ENCODE results near the gene RFX3. TPM values are rescaled to one million over a fixed set of nuclear protein-coding genes. Genes with fewer than 3 reads are reported as not detected.
A peak's percentile ranks its signal among the peaks of the same experiment; 100 is the strongest.
"Not testable (repeated sequence)": the region's sequence is repeated elsewhere in the genome, so short reads cannot be mapped to it uniquely, and the experiment has no call there.

Gene RFX3
- total and polyA plus RNA-seq, 8 donors: 10.5 to 26.2 (median 17.4) TPM

- no peaks in the 10 kb centered on the region for H3K27me3 ChIP-seq
- no peaks in the 10 kb centered on the region for H3K4me1 ChIP-seq
- DNase-seq: no peak
- H3K4me3 ChIP-seq: no peak overlapping the region
- H3K27ac ChIP-seq: no peak overlapping the region
- peak; percentile 92 for ATAC-seq
- no peaks in the 10 kb centered on the region for H3K36me3 ChIP-seq
- TF ChIP-seq, protein P1, sequence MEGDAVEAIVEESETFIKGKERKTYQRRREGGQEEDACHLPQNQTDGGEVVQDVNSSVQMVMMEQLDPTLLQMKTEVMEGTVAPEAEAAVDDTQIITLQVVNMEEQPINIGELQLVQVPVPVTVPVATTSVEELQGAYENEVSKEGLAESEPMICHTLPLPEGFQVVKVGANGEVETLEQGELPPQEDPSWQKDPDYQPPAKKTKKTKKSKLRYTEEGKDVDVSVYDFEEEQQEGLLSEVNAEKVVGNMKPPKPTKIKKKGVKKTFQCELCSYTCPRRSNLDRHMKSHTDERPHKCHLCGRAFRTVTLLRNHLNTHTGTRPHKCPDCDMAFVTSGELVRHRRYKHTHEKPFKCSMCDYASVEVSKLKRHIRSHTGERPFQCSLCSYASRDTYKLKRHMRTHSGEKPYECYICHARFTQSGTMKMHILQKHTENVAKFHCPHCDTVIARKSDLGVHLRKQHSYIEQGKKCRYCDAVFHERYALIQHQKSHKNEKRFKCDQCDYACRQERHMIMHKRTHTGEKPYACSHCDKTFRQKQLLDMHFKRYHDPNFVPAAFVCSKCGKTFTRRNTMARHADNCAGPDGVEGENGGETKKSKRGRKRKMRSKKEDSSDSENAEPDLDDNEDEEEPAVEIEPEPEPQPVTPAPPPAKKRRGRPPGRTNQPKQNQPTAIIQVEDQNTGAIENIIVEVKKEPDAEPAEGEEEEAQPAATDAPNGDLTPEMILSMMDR (IDR thresholded peaks at IDR 0.05): no peak
- intact Hi-C loops (cut with DNase I): no loop called here
- no peaks in the 10 kb centered on the region for H3K9me3 ChIP-seq
Observed at GRCh38 chr9:3330792-3331420, 194.9 kb downstream of the RFX3 start.

GRCh38 chr9:3329361-3329760 is 196.4 kb downstream of the RFX3 start:
- H3K36me3 ChIP-seq: no peaks in the 10 kb centered on the region
- no peaks in the 10 kb centered on the region for H3K4me1 ChIP-seq
- intact Hi-C loops (cut with DNase I): no loop called here
- no peaks in the 10 kb centered on the region for H3K9me3 ChIP-seq
- no peak overlapping the region for H3K27ac ChIP-seq
- no peak overlapping the region for H3K4me3 ChIP-seq
- H3K27me3 ChIP-seq: no peaks in the 10 kb centered on the region
- no peak for ATAC-seq
- TF ChIP-seq, protein P1 (IDR thresholded peaks at IDR 0.05): no peak
- no peak for DNase-seq

DNA sequence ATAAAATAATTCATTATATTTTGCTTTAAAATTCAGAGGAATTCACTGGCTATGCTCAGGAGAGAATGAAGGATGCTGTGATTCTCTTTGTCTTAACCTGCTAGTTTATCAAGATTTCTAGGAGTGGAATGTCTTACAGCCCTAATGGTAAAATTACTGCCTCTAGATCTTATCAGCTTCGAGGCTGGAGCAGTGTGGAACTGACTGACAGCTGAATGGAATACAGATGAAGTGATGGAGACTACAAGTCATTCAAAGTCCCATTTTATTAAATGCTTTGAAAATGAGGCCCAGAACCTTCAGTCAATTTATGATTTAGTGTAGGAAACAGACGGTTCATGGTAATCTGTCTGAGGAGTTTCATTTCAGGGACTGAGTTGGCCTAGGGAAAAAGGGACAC is 202.1 kb downstream of the RFX3 start:
- DNase-seq (no peak), ATAC-seq (no peak)
- intact Hi-C loops (cut with DNase I): no loop called here
- Histone ChIP-seq H3K27ac (no peak overlapping the region), H3K36me3 (no peaks in the 10 kb centered on the region), H3K4me1 (no peaks in the 10 kb centered on the region), H3K27me3 (no peaks in the 10 kb centered on the region), H3K9me3 (no peaks in the 10 kb centered on the region), H3K4me3 (no peak overlapping the region)
- TF ChIP-seq, protein P1 (IDR thresholded peaks at IDR 0.05): no peak

DNA sequence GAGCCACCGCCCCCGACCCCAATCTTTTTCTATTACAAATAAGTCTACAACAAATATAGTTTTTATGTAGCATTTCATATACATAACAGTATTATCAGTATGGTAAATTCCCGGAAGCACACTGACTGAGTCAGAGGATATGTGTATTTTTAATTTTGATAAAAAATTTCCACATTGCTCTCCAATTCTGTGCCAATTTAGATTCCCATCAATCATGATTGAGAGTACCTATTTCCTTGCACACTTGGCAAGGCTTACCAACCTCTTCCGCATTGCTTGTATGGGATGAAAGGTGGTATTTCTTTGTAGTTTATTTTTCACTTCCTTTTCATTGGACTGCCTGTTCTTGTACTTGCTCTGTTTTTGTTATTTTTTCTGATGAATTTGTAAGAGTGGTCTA is 204.6 kb downstream of the RFX3 start:
- Histone ChIP-seq H3K27ac (no peak overlapping the region), H3K27me3 (no peaks in the 10 kb centered on the region), H3K4me3 (no peak overlapping the region), H3K9me3 (peaks cover 0 to 9% of the 10 kb centered on the region in 2 donors), H3K36me3 (no peaks in the 10 kb centered on the region), H3K4me1 (no peaks in the 10 kb centered on the region)
- ATAC-seq: no peak
- TF ChIP-seq, protein P1 (IDR thresholded peaks at IDR 0.05): no peak
- intact Hi-C loops (cut with DNase I): no loop called here
- no peak for DNase-seq

DNA sequence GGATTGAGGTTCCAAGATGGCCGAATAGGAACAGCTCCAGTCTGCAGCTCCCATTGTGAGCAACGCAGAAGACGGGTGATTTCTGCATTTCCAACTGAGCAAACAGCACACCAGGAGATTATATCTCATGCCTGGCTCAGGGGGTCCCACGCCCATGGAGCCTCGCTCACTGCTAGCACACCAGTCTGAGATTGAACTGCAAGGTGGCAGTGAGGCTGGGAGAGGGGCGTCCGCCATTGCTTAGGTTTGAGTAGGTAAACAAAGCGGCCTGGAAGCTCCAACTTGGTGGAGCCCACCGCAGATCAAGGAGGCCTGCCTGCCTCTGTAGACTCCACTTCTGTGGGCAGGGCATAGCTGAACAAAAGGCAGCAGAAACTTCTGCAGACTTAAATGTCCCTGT is 213.2 kb downstream of the RFX3 start:
- H3K36me3 ChIP-seq; H3K27me3 ChIP-seq; intact Hi-C loops (cut with DNase I); DNase-seq; H3K4me3 ChIP-seq; H3K27ac ChIP-seq; ATAC-seq; H3K9me3 ChIP-seq; H3K4me1 ChIP-seq: not testable (repeated sequence)

DNA sequence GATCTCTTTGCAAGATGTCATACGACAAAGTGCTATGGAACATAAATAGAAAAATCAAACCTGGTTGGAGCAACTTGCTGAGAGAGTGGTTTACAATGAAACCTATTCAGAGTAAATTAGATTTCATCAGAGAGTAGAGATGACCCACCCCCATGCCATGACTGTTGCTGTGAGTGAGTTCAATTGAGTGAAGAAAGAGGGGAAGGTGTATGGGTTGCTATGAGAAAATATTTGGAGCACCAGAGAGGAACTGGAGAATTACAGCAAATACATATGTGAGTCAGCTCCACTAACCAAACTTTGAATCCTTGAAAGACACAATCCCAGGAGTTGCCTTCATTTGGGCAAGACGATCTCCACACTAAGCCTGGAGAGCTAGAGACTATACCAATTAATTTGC is 217.2 kb downstream of the RFX3 start:
- H3K27me3 ChIP-seq: no peaks in the 10 kb centered on the region
- H3K4me3 ChIP-seq: no peak overlapping the region
- H3K4me1 ChIP-seq: no peaks in the 10 kb centered on the region
- H3K27ac ChIP-seq: no peak overlapping the region
- H3K9me3 ChIP-seq: no peaks in the 10 kb centered on the region
- no peak for ATAC-seq
- no peaks in the 10 kb centered on the region for H3K36me3 ChIP-seq
- TF ChIP-seq, protein P1 (IDR thresholded peaks at IDR 0.05): no peak
- intact Hi-C loops (cut with DNase I): no loop called here
- no peak for DNase-seq

GRCh38 chr9:3304388-3304787 is 221.4 kb downstream of the RFX3 start:
- ATAC-seq; H3K4me1 ChIP-seq; H3K9me3 ChIP-seq; H3K36me3 ChIP-seq; DNase-seq; H3K4me3 ChIP-seq; intact Hi-C loops (cut with DNase I); H3K27me3 ChIP-seq; H3K27ac ChIP-seq: not testable (repeated sequence)

Measured in left lung (tissue), 10 donors.